ENCODE measurements around the gene CYTL1. TPM values are rescaled to one million over a fixed set of nuclear protein-coding genes. Genes with fewer than 3 reads are reported as not detected.
"Not testable (repeated sequence)": the region's sequence is repeated elsewhere in the genome, so short reads cannot be mapped to it uniquely, and the experiment has no call there.

Gene CYTL1
- total RNA-seq (ENCODE audit: low replicate concordance): 0.52 and 6.9 TPM in 2 replicates
- long read RNA-seq, partial matches to known transcripts: 0 of 1 reads
- long read RNA-seq, other reads (novel, unspliced or antisense): 0 of 1 reads

DNA sequence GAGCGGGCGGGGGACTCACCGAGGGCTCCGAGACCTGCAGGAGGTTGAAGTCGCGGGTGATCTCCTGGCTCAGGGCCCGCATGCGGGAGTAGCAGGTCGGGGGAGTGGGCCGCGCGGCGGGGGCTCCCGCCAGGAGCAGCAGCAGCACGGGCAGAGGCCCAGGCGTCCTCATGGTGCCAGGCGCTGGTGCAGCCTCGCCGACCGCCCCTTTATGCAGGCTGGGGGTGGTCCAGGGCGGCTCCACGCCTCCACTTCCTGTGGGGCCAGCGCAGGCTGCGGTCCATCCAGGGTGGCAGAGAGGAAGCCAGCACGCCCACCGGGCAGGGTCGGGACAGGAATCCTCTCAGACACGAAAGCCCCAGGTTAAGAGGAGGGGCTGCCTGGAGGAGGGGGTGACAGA, at the start of gene CYTL1:
CYTL1 (minus strand) TSS at position 185 of the 400 bp plus-strand sequence; CDS start at position 172, 13 bp downstream.
- no peaks in the 10 kb centered on the region for H3K36me3 Mint-ChIP-seq
- peak within 1 kb of the TSS; percentile 68 for H3K4me3 Mint-ChIP-seq
- no peak for TF ChIP-seq CTCF (conservative IDR thresholded peaks at IDR 0.05)
- no peak within 1 kb of the TSS for H3K27ac Mint-ChIP-seq
- peaks cover 60% of the 10 kb centered on the region for H3K27me3 Mint-ChIP-seq
- peaks cover 4% of the 10 kb centered on the region for H3K4me1 Mint-ChIP-seq (ENCODE audit: unreplicated experiment)
- DNase-seq (ENCODE audit: extremely low spot score, unreplicated experiment): no peak
- H3K9me3 Mint-ChIP-seq: peaks cover 3% of the 10 kb centered on the region

- TF ChIP-seq CTCF (conservative IDR thresholded peaks at IDR 0.05): no peak
- H3K36me3 Mint-ChIP-seq: no peaks in the 10 kb centered on the region
- H3K9me3 Mint-ChIP-seq: no peaks in the 10 kb centered on the region
- H3K4me1 Mint-ChIP-seq (ENCODE audit: unreplicated experiment): no peaks in the 10 kb centered on the region
- H3K4me3 Mint-ChIP-seq: no peak overlapping the region
- no peak for DNase-seq (ENCODE audit: extremely low spot score, unreplicated experiment)
- H3K27me3 Mint-ChIP-seq: peaks cover 9% of the 10 kb centered on the region
- H3K27ac Mint-ChIP-seq: no peak overlapping the region
Measured at GRCh38 chr4:5067908-5068307, 48.6 kb upstream of the CYTL1 start.

GRCh38 chr4:5066968-5067367, 47.7 kb upstream of the CYTL1 start:
- not testable (repeated sequence) for H3K36me3 Mint-ChIP-seq; H3K4me3 Mint-ChIP-seq; H3K27ac Mint-ChIP-seq; H3K9me3 Mint-ChIP-seq; H3K4me1 Mint-ChIP-seq (ENCODE audit: unreplicated experiment); DNase-seq (ENCODE audit: extremely low spot score, unreplicated experiment); H3K27me3 Mint-ChIP-seq

- no peak for DNase-seq (ENCODE audit: extremely low spot score, unreplicated experiment)
- H3K4me3 Mint-ChIP-seq: no peak overlapping the region
- H3K4me1 Mint-ChIP-seq (ENCODE audit: unreplicated experiment): no peaks in the 10 kb centered on the region
- TF ChIP-seq CTCF (conservative IDR thresholded peaks at IDR 0.05): no peak
- H3K27ac Mint-ChIP-seq: no peak overlapping the region
- peaks cover 9% of the 10 kb centered on the region for H3K27me3 Mint-ChIP-seq
- no peaks in the 10 kb centered on the region for H3K36me3 Mint-ChIP-seq
- H3K9me3 Mint-ChIP-seq: no peaks in the 10 kb centered on the region
Measured at GRCh38 chr4:5066101-5066500, 46.8 kb upstream of the CYTL1 start.

DNA sequence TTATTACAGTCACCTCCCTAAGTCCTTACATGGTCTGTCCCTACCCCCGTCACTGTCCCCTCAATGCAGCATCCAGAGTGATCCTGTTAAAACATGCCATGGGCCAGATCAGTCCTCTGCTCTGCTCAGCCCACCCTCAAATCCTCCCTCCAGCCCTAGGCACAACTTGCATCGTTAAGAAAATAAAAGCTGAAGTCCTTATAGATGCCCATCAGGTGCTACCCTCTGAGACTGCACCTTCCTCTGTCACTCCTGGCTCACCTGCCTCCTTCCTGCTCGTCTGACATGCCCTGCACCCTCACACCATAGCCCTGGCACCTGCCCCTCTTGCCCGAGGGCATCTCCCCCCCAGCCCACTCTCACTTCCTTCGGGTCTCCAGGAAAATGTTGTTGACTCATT, 36.2 kb upstream of the CYTL1 start:
- H3K4me1 Mint-ChIP-seq (ENCODE audit: unreplicated experiment): peaks cover 7% of the 10 kb centered on the region
- no peaks in the 10 kb centered on the region for H3K9me3 Mint-ChIP-seq
- no peak for DNase-seq (ENCODE audit: extremely low spot score, unreplicated experiment)
- no peaks in the 10 kb centered on the region for H3K36me3 Mint-ChIP-seq
- H3K4me3 Mint-ChIP-seq: no peak overlapping the region
- H3K27ac Mint-ChIP-seq: no peak overlapping the region
- TF ChIP-seq CTCF (conservative IDR thresholded peaks at IDR 0.05): no peak
- peaks cover 63% of the 10 kb centered on the region for H3K27me3 Mint-ChIP-seq

- H3K27me3 Mint-ChIP-seq: peaks cover 67% of the 10 kb centered on the region
Measured at GRCh38 chr4:5054532-5054931, 35.3 kb upstream of the CYTL1 start.

More at GRCh38 chr4:5054532-5054931, 35.3 kb upstream of the CYTL1 start:
- Mint-ChIP-seq H3K36me3 (no peaks in the 10 kb centered on the region), H3K4me1 (ENCODE audit: unreplicated experiment) (peaks cover 9% of the 10 kb centered on the region), H3K27ac (no peak overlapping the region), H3K4me3 (no peak overlapping the region), H3K9me3 (no peaks in the 10 kb centered on the region)
- no peak for DNase-seq (ENCODE audit: extremely low spot score, unreplicated experiment)
- no peak for TF ChIP-seq CTCF (conservative IDR thresholded peaks at IDR 0.05)

All from type B pancreatic cell (in vitro differentiated cells).